ENCODE data around the gene VIT. TPM values are rescaled to one million over a fixed set of nuclear protein-coding genes. Genes with fewer than 3 reads are reported as not detected.

Gene VIT
- total RNA-seq, 3 donors from 2014 or later (not counting 1 experiment from before 2014, with no cell fraction given), result 1.4 to 1.9 (median 1.7) TPM

GRCh38 chr2:36737131-36737750 is 40.7 kb downstream of the VIT start:
- Mint-ChIP-seq H3K4me3 (no peak overlapping the region), H3K36me3 (no peaks in the 10 kb centered on the region), H3K9me3 (no peaks in the 10 kb centered on the region), H3K4me1 (no peaks in the 10 kb centered on the region), H3K27ac (no peak overlapping the region), H3K27me3 (ENCODE audit: low read depth in 2 of 2) (peaks cover 20 to 43% of the 10 kb centered on the region in 2 donors)
- no peaks in the 10 kb centered on the region for H3K9me3 ChIP-seq (ENCODE audit: control insufficient read depth, insufficient read depth, low read length)
- ATAC-seq (no peak), DNase-seq (no peak)
- WGBS (ENCODE audit: insufficient coverage), result 79% methylated on average over 4 of the region's 4 CpGs
- H3K4me1 ChIP-seq (ENCODE audit: control insufficient read depth, insufficient read depth, low read length), result no peaks in the 10 kb centered on the region
- no peak overlapping the region for H3K27ac ChIP-seq (ENCODE audit: low read length)
- no peaks in the 10 kb centered on the region for H3K27me3 ChIP-seq (ENCODE audit: control insufficient read depth, insufficient read depth, low read length)
- intact Hi-C loops (cut with micrococcal nuclease), result no loop called here
- H3K36me3 ChIP-seq (ENCODE audit: control insufficient read depth, insufficient read depth, low read length), result no peaks in the 10 kb centered on the region
- no peak overlapping the region for H3K4me3 ChIP-seq (ENCODE audit: low read length)
- no peak for TF ChIP-seq CTCF (IDR thresholded peaks at IDR 0.05)

- Mint-ChIP-seq H3K4me3 (no peak overlapping the region), H3K9me3 (no peaks in the 10 kb centered on the region), H3K4me1 (no peaks in the 10 kb centered on the region), H3K36me3 (peaks cover 13% of the 10 kb centered on the region), H3K27ac (no peak overlapping the region), H3K27me3 (ENCODE audit: low read depth in 2 of 2) (peaks cover 39 to 65% of the 10 kb centered on the region in 2 donors)
- Histone ChIP-seq H3K9me3 (ENCODE audit: control insufficient read depth, insufficient read depth, low read length) (no peaks in the 10 kb centered on the region), H3K4me3 (ENCODE audit: low read length) (no peak overlapping the region), H3K4me1 (ENCODE audit: control insufficient read depth, insufficient read depth, low read length) (no peaks in the 10 kb centered on the region), H3K27me3 (ENCODE audit: control insufficient read depth, insufficient read depth, low read length) (no peaks in the 10 kb centered on the region), H3K27ac (ENCODE audit: low read length) (no peak overlapping the region), H3K36me3 (ENCODE audit: control insufficient read depth, insufficient read depth, low read length) (no peaks in the 10 kb centered on the region)
- TF ChIP-seq CTCF (IDR thresholded peaks at IDR 0.05), result no peak
- 0% methylated on average over 2 of the region's 5 CpGs for WGBS (ENCODE audit: insufficient coverage)
- intact Hi-C loops (cut with micrococcal nuclease), result no loop called here
- ATAC-seq (no peak), DNase-seq (no peak)
These were observed 43.6 kb downstream of the VIT start for GRCh38 chr2:36740061-36740460.

- intact Hi-C loops (cut with micrococcal nuclease), result no loop called here
- Mint-ChIP-seq H3K4me1 (no peaks in the 10 kb centered on the region), H3K27ac (no peak overlapping the region), H3K27me3 (ENCODE audit: low read depth in 2 of 2) (peaks cover 41 to 77% of the 10 kb centered on the region in 2 donors), H3K9me3 (no peaks in the 10 kb centered on the region), H3K36me3 (peaks cover 16% of the 10 kb centered on the region), H3K4me3 (no peak overlapping the region)
- ATAC-seq (no peak), DNase-seq (no peak)
- no peaks in the 10 kb centered on the region for H3K36me3 ChIP-seq (ENCODE audit: control insufficient read depth, insufficient read depth, low read length)
- H3K9me3 ChIP-seq (ENCODE audit: control insufficient read depth, insufficient read depth, low read length), result no peaks in the 10 kb centered on the region
- H3K4me1 ChIP-seq (ENCODE audit: control insufficient read depth, insufficient read depth, low read length), result no peaks in the 10 kb centered on the region
- no peaks in the 10 kb centered on the region for H3K27me3 ChIP-seq (ENCODE audit: control insufficient read depth, insufficient read depth, low read length)
- H3K4me3 ChIP-seq (ENCODE audit: low read length), result no peak overlapping the region
- WGBS (ENCODE audit: insufficient coverage), result 31% methylated on average over 3 of the region's 5 CpGs
- TF ChIP-seq CTCF (IDR thresholded peaks at IDR 0.05), result no peak
- H3K27ac ChIP-seq (ENCODE audit: low read length), result no peak overlapping the region
These were observed 44.8 kb downstream of the VIT start for GRCh38 chr2:36741188-36741837.
